Measurements from ENCODE around the gene SEPSECS.

SEPSECS gene

GRCh38 chr4:25075129-25075528 lies 85.1 kb downstream of the SEPSECS start:
- H3K4me2 ChIP-seq: no peak overlapping the region
- no peak overlapping the region for H3K27ac ChIP-seq
- TF ChIP-seq Cebpa-rat (IDR thresholded peaks at IDR 0.05): no peak
- no peaks in the 10 kb centered on the region for H3K27me3 ChIP-seq
- H4K20me1 ChIP-seq: no peaks in the 10 kb centered on the region
- H3K4me3 ChIP-seq: no peak overlapping the region
- H3K36me3 ChIP-seq: no peaks in the 10 kb centered on the region
- H3K9me3 ChIP-seq: peaks cover 20% of the 10 kb centered on the region
- no peaks in the 10 kb centered on the region for H3K4me1 ChIP-seq
- no peak overlapping the region for H3K9ac ChIP-seq

DNA sequence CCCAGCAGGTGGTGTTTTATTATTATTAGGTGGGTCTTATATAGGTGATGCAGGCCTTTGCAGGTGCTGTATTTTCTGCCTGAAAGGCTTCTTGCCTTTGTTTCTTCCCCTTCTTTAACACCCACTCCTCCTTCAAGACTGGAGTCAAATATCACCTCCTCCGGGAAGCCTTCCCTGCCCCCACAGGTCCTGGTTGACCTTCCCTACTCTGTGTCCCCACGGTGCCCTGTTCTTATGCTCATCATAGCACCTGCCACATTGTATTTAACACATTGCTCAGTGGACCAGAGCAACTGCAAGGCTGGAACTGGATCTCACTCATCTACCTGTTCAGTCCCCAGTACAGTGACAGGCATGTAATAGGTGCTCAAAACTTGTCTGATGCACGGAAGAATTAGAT lies 89.7 kb downstream of the SEPSECS start:
- no peaks in the 10 kb centered on the region for H3K4me1 ChIP-seq
- TF ChIP-seq Cebpa-rat (IDR thresholded peaks at IDR 0.05): no peak
- H3K9me3 ChIP-seq: peaks cover 10% of the 10 kb centered on the region; the same call in 1 of the 2 replicates
- H3K4me3 ChIP-seq: no peak overlapping the region
- H3K4me2 ChIP-seq: no peak overlapping the region
- no peak overlapping the region for H3K27ac ChIP-seq
- no peaks in the 10 kb centered on the region for H3K27me3 ChIP-seq
- no peaks in the 10 kb centered on the region for H3K36me3 ChIP-seq
- H4K20me1 ChIP-seq: no peaks in the 10 kb centered on the region
- H3K9ac ChIP-seq: no peak overlapping the region
